Measurements from ENCODE around the gene TMEFF2. TPM values are rescaled to one million over a fixed set of nuclear protein-coding genes. Genes with fewer than 3 reads are reported as not detected.

Gene TMEFF2
- total and polyA plus RNA-seq, 2 of the 8 experiments (the other 6 are each of a cell fraction or from before 2014, with no cell fraction given): 0.91 to 3.7 TPM

- Histone ChIP-seq H3K4me3 (ENCODE audit: extremely low read depth in 1 of 4, insufficient read depth in 2 of 4, low read depth in 3 of 4, low read length in 4 of 4) (no peak overlapping the region), H3K27me3 (replicated peaks in 1 of 4; ENCODE audit: control insufficient read depth in 3 of 4, extremely low read depth in 1 of 4, insufficient read depth in 3 of 4, low read length in 3 of 4) (no peaks in the 10 kb centered on the region), H3K79me2 (ENCODE audit: control insufficient read depth in 1 of 2, insufficient read depth in 2 of 2, low read length in 2 of 2) (no peaks in the 10 kb centered on the region), H3K14ac (ENCODE audit: insufficient read length) (no peak overlapping the region), H4K20me1 (replicated peaks in 1 of 2; ENCODE audit: control insufficient read depth in 1 of 2, insufficient read depth in 2 of 2, low read length in 2 of 2) (no peaks in the 10 kb centered on the region), H2BK5ac (ENCODE audit: low read depth, low read length) (no peak overlapping the region), H2BK15ac (ENCODE audit: low read length) (no peak overlapping the region), H3K27ac (ENCODE audit: low read depth, low read length) (no peak overlapping the region), H3K23me2 (ENCODE audit: low read depth, low read length) (no peaks in the 10 kb centered on the region), H2BK12ac (ENCODE audit: low read depth, low read length) (no peak overlapping the region), H3K9ac (replicated peaks in 1 of 4; ENCODE audit: extremely low read depth in 1 of 4, low read depth in 3 of 4, low read length in 3 of 4) (no peak overlapping the region), H4K8ac (ENCODE audit: extremely low read depth, insufficient read depth, low read length) (no peak overlapping the region), H3K4ac (replicated peaks; ENCODE audit: insufficient read length, low read depth, low read length) (no peak overlapping the region), H3K23ac (ENCODE audit: insufficient read length) (no peak overlapping the region), H3K18ac (ENCODE audit: extremely low read depth, low read length) (no peak overlapping the region), H3K56ac (replicated peaks; ENCODE audit: insufficient read length, low read depth, low read length) (no peak overlapping the region), H3K9me3 (ENCODE audit: insufficient read depth in 2 of 2, low read depth in 1 of 2, low read length in 1 of 2) (no peaks in the 10 kb centered on the region), H3K4me1 (replicated peaks in 1 of 4; ENCODE audit: control insufficient read depth in 3 of 4, insufficient read depth in 4 of 4, low read length in 3 of 4) (peaks cover 0 to 1% (median 0%) of the 10 kb centered on the region in 4 experiments; a peak in 1 of 7 replicates), H3K4me2 (ENCODE audit: insufficient read depth in 1 of 2, low read depth in 2 of 2, low read length in 2 of 2) (no peak overlapping the region), H4K91ac (replicated peaks; ENCODE audit: insufficient read length, low read length) (no peak overlapping the region), H2BK20ac (ENCODE audit: low read length) (no peak overlapping the region), H2AFZ (ENCODE audit: low read length) (no peak overlapping the region), H2BK120ac (replicated peaks; ENCODE audit: low read depth, low read length) (no peak overlapping the region), H3K36me3 (ENCODE audit: control insufficient read depth in 2 of 4, insufficient read depth in 4 of 4, low read length in 3 of 4) (no peaks in the 10 kb centered on the region; a peak in 1 of 8 replicates), H2AK5ac (ENCODE audit: low read depth, low read length) (no peak overlapping the region), H4K5ac (ENCODE audit: insufficient read length, low read depth, low read length) (no peak overlapping the region), H3K79me1 (ENCODE audit: low read depth, low read length) (no peaks in the 10 kb centered on the region)
- DNase-seq (ENCODE audit: low read depth in 1 of 2, low spot score in 2 of 2): no peak
- TF ChIP-seq KDM1A (IDR thresholded peaks at IDR 0.05; ENCODE audit: borderline replicate concordance, low read length) (no peak), YY1 (IDR thresholded peaks at IDR 0.05; ENCODE audit: low read depth, low read length) (no peak), RXRA (IDR thresholded peaks at IDR 0.05; ENCODE audit: insufficient read depth, low read depth, low read length) (no peak), MAX (IDR thresholded peaks at IDR 0.05) (no peak), EGR1 (IDR thresholded peaks at IDR 0.05; ENCODE audit: borderline replicate concordance, low read depth, low read length) (no peak), TBP (IDR thresholded peaks at IDR 0.05; ENCODE audit: low read depth, low read length) (no peak), POU5F1 (IDR thresholded peaks at IDR 0.05; ENCODE audit: low read depth, low read length) (no peak), NANOG (IDR thresholded peaks at IDR 0.05; ENCODE audit: insufficient read depth, low read depth, low read length, poor library complexity, severe bottlenecking) (no peak), TCF12 (IDR thresholded peaks at IDR 0.05; ENCODE audit: low read depth, low read length) (no peak), CHD1 (IDR thresholded peaks at IDR 0.05; ENCODE audit: low read depth, low read length) (no peak)
- FAIRE-seq: no peak
- ChIA-PET POLR2A (ENCODE audit: partially characterized antibody) (no interaction called here), CTCF (ENCODE audit: partially characterized antibody) (no interaction called here)
- 87% methylated on average over 1 of the region's 1 CpG; no CpG with 5 or more reads in 1 of the 2 experiments for WGBS, 2 experiments (ENCODE audit: extremely low coverage in 1 of 2, insufficient coverage in 1 of 2, insufficient read length in 1 of 2, insufficient replicate concordance in 2 of 2, low coverage in 1 of 2, low lambda C conversion rate in 2 of 2, missing lambda C conversion rate in 1 of 2)
Measured at GRCh38 chr2:192124571-192124970, 70.2 kb downstream of the TMEFF2 start.

Measured in H1 (cell line).